B cell (primary cell): Measurements from ENCODE around the gene ADH7.

Source experiments
- CTCF ChIP-seq: fragments of 200-600 bp; IDR thresholded peaks from one replicate; pipeline ENCODE4 v1.8.0; 2022; ENCODE audit warnings: antibody characterized with exemption, mild to moderate bottlenecking
- EZH2 ChIP-seq: IDR thresholded peaks from 2 replicates; pipeline ENCODE4 v1.6.1; 2012; ENCODE audit warnings: borderline replicate concordance, low read depth, mild to moderate bottlenecking, moderate library complexity, low read length; ENCODE audit not compliant: insufficient read depth, poor library complexity, severe bottlenecking

GRCh38 chr4:99413140-99413539, 22.0 kb downstream of the ADH7 start:
- TF ChIP-seq CTCF (no peak), EZH2 (no peak)
